AG09309 (cell line): ENCODE data around the gene URB1.

Source experiments
- DNase-seq: peaks from one replicate; pipeline ENCODE4 v3.0.0-alpha.2; 2010; ENCODE audit warnings: low read depth
- H3K4me3 ChIP-seq: 2 replicates; pipeline ENCODE4 v1.5.1; 2011; ENCODE audit warnings: mild to moderate bottlenecking, low read depth, low read length, moderate library complexity; ENCODE audit not compliant: control insufficient read depth
- CTCF ChIP-seq: IDR thresholded peaks from 2 replicates; pipeline ENCODE4 v1.5.1; 2011; ENCODE audit warnings: mild to moderate bottlenecking, low read depth, low read length, inconsistent platforms; ENCODE audit not compliant: insufficient read depth, control insufficient read depth; ENCODE audit errors: missing control alignments

Gene URB1

GRCh38 chr21:32350981-32351380 is 41.8 kb downstream of the URB1 start:
- no peak for TF ChIP-seq CTCF
- no peak for DNase-seq
- no peak overlapping the region for H3K4me3 ChIP-seq

GRCh38 chr21:32350211-32350980 is 42.4 kb downstream of the URB1 start:
- no peak overlapping the region for H3K4me3 ChIP-seq
- TF ChIP-seq CTCF: no peak
- no peak for DNase-seq

GRCh38 chr21:32349333-32349944 is 43.4 kb downstream of the URB1 start:
- H3K4me3 ChIP-seq: no peak overlapping the region
- DNase-seq: no peak
- no peak for TF ChIP-seq CTCF

- DNase-seq: no peak
- H3K4me3 ChIP-seq: no peak overlapping the region
- TF ChIP-seq CTCF: no peak
Measured at GRCh38 chr21:32348604-32349332, 44.0 kb downstream of the URB1 start.

- DNase-seq: no peak
- no peak for TF ChIP-seq CTCF
- no peak overlapping the region for H3K4me3 ChIP-seq
Measured at GRCh38 chr21:32347977-32348376, 44.8 kb downstream of the URB1 start.

- TF ChIP-seq CTCF: no peak
- H3K4me3 ChIP-seq: no peak overlapping the region
- no peak for DNase-seq
Measured at GRCh38 chr21:32347351-32347750, 45.5 kb downstream of the URB1 start.
